Smooth muscle cell (in vitro differentiated cells): ENCODE results near the gene IL20RA. TPM values are rescaled to one million over a fixed set of nuclear protein-coding genes. Genes with fewer than 3 reads are reported as not detected.
A peak's percentile ranks its signal among the peaks of the same experiment; 100 is the strongest.

Experiments
- DNase-seq: peaks from one replicate; lab custom pipeline; 2025; ENCODE audit not compliant: unreplicated experiment; lab: John Stamatoyannopoulos, UW
- H2AFZ ChIP-seq: fragments of 200-600 bp; sonication (generic); 2 replicates; pipeline ENCODE4 v1.6.0; 2016; ENCODE audit warnings: antibody characterized with exemption, low read depth, mild to moderate bottlenecking
- H3F3A ChIP-seq: fragments of 200-600 bp; sonication (generic); 2 replicates; pipeline ENCODE4 v1.6.0; 2017; ENCODE audit warnings: antibody characterized with exemption, low read depth
- H3K27ac ChIP-seq: fragments of 200-600 bp; sonication (generic); 2 replicates; pipeline ENCODE4 v1.5.1; 2016; ENCODE audit warnings: low read depth, mild to moderate bottlenecking
- H3K27me3 ChIP-seq: fragments of 200-600 bp; sonication (generic); 2 replicates; pipeline ENCODE4 v1.6.1; 2016; ENCODE audit warnings: low read depth, mild to moderate bottlenecking
- H3K36me3 ChIP-seq: fragments of 200-600 bp; sonication (generic); 2 replicates; pipeline ENCODE4 v1.5.1; 2016; ENCODE audit warnings: low read depth
- H3K4me1 ChIP-seq: fragments of 200-600 bp; sonication (generic); 2 replicates; pipeline ENCODE4 v1.5.1; 2016; ENCODE audit warnings: low read depth
- H3K4me2 ChIP-seq: fragments of 200-600 bp; sonication (generic); 2 replicates; pipeline ENCODE4 v1.6.0; 2016; ENCODE audit warnings: mild to moderate bottlenecking
- H3K4me3 ChIP-seq: fragments of 200-600 bp; sonication (generic); 2 replicates; pipeline ENCODE4 v1.5.1; 2016; ENCODE audit warnings: mild to moderate bottlenecking
- H3K79me2 ChIP-seq: fragments of 200-600 bp; sonication (generic); 2 replicates; pipeline ENCODE4 v1.6.0; 2016; ENCODE audit warnings: low read depth, mild to moderate bottlenecking
- H3K9ac ChIP-seq: fragments of 200-600 bp; sonication (generic); 2 replicates; pipeline ENCODE4 v1.6.0; 2016; ENCODE audit warnings: low read depth
- H3K9me3 ChIP-seq: fragments of 200-600 bp; sonication (generic); replicated peaks from 2 replicates; pipeline ENCODE4 v1.5.1; 2016; ENCODE audit warnings: low read depth
- H4K20me1 ChIP-seq: fragments of 200-600 bp; sonication (generic); 2 replicates; pipeline ENCODE4 v1.6.0; 2016; ENCODE audit warnings: low read depth
- WGBS: methylation state at CpG from one replicate; pipeline ENCODE4 v1.1.7; 2016; ENCODE audit warnings: low lambda C conversion rate; 5-methylcytosine and 5-hydroxymethylcytosine counted together
- polyA plus RNA-seq: library from polyadenylated mRNA; unstranded; fragments of >200 nt; fragmentation: Nextera tagmentation; extraction: Ambion mirVana; gene quantifications from 2 replicates; pipeline ENCODE4 v1.2.1, GENCODE V29; 2016
- total RNA-seq: library from RNA; depleted of rRNA; stranded (reverse); fragments of >200 nt; gene quantifications from 2 replicates; pipeline ENCODE4 v1.2.3, GENCODE V29; 2014
- TF ChIP-seq, protein P1 (sequence below): fragments of 200-600 bp; sonication (generic); IDR thresholded peaks from 2 replicates; pipeline ENCODE4 v1.5.1; 2017; ENCODE audit warnings: borderline replicate concordance, mild to moderate bottlenecking, antibody characterized with exemption; ENCODE audit not compliant: insufficient read depth, poor library complexity, severe bottlenecking

Gene IL20RA
- total and polyA plus RNA-seq, 2 experiments from 2014 or later, result 0.46 to 2.9 TPM

DNA sequence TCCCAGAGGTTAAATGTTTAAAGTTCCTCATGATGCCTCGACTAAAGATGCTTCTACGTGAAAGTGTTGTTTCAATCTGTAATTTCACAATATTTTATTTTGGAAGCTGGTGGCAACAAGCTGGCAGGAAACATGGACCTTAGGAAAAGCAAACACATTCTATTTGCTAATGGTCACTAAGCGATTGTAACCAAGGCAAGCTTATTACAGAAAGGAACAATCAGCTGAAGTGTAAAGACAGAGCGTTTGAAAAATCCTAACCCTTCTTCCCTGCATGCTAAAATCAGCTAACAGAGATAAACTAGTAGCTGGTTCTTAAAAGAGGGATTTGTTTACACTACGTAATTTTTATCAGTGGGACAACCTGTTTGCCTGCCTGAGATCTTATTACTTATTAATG, 50.0 kb downstream of the IL20RA start:
- no peak overlapping the region for H3K9ac ChIP-seq
- H3K27me3 ChIP-seq, result peaks cover 6% of the 10 kb centered on the region
- no peaks in the 10 kb centered on the region for H3K79me2 ChIP-seq
- 75% methylated on average over 5 of the region's 5 CpGs for WGBS
- peaks cover 11% of the 10 kb centered on the region for H3K4me1 ChIP-seq
- no peak for DNase-seq
- no peak overlapping the region for H2AFZ ChIP-seq
- H3K9me3 ChIP-seq, result no peaks in the 10 kb centered on the region
- H3K4me2 ChIP-seq, result no peak overlapping the region
- H4K20me1 ChIP-seq, result no peaks in the 10 kb centered on the region
- H3F3A ChIP-seq, result no peaks in the 10 kb centered on the region
- TF ChIP-seq, protein P1, sequence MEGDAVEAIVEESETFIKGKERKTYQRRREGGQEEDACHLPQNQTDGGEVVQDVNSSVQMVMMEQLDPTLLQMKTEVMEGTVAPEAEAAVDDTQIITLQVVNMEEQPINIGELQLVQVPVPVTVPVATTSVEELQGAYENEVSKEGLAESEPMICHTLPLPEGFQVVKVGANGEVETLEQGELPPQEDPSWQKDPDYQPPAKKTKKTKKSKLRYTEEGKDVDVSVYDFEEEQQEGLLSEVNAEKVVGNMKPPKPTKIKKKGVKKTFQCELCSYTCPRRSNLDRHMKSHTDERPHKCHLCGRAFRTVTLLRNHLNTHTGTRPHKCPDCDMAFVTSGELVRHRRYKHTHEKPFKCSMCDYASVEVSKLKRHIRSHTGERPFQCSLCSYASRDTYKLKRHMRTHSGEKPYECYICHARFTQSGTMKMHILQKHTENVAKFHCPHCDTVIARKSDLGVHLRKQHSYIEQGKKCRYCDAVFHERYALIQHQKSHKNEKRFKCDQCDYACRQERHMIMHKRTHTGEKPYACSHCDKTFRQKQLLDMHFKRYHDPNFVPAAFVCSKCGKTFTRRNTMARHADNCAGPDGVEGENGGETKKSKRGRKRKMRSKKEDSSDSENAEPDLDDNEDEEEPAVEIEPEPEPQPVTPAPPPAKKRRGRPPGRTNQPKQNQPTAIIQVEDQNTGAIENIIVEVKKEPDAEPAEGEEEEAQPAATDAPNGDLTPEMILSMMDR, result no peak
- H3K4me3 ChIP-seq, result no peak overlapping the region
- no peak overlapping the region for H3K27ac ChIP-seq
- H3K36me3 ChIP-seq, result no peaks in the 10 kb centered on the region

DNA sequence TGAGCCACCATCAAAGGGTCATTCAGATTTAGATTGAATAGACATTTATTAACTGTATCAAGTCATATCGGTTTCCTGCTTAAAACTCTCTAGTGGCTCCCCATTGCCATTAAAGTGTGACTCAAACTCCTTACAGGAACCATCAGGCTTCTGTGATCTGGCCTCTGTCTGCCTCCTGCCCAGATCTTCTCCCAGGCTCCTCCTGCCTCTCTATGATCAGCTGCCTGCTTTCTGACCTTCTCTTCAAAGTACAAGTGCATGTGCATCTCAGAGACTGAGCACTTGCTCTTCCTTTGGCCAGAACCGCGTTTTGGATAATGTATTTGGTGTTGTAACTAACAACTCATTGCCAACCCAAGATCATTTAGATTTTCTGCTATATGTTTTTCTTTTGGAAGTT, 52.7 kb downstream of the IL20RA start:
- 59% methylated on average over 3 of the region's 3 CpGs for WGBS

DNA sequence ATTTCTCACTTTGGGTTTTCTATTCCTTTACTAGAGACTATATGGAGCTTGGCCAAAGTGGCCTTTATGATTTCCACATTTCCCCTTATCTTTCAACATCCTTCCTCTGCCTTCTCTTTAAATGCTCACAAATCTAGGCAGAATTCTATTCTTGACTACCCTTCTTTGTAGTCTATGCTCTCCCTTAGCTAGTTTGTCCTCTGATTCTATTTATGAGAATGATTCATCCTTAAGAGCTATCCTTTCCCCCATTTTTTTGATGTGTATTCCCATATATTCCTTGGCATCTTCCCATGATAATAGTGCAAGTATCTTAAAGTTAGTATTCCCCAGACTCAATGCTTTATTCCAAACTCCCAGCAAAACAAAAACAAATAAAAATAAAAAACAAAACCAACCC, 53.1 kb downstream of the IL20RA start:
- Histone ChIP-seq H3K79me2 (no peaks in the 10 kb centered on the region), H3F3A (no peaks in the 10 kb centered on the region)
- DNase-seq, result no peak

More for the DNA sequence above, 52.7 kb downstream of the IL20RA start:
- no peaks in the 10 kb centered on the region for H3K9me3 ChIP-seq
- no peak overlapping the region for H3K4me3 ChIP-seq
- H2AFZ ChIP-seq, result no peak overlapping the region
- TF ChIP-seq, protein P1, result no peak
- DNase-seq, result no peak
- H4K20me1 ChIP-seq, result no peaks in the 10 kb centered on the region
- no peaks in the 10 kb centered on the region for H3K36me3 ChIP-seq
- H3K27me3 ChIP-seq, result peaks cover 6% of the 10 kb centered on the region
- H3K4me2 ChIP-seq, result no peak overlapping the region
- no peak overlapping the region for H3K27ac ChIP-seq
- H3K4me1 ChIP-seq, result peaks cover 17% of the 10 kb centered on the region
- no peak overlapping the region for H3K9ac ChIP-seq
- H3K79me2 ChIP-seq, result no peaks in the 10 kb centered on the region
- no peaks in the 10 kb centered on the region for H3F3A ChIP-seq

DNA sequence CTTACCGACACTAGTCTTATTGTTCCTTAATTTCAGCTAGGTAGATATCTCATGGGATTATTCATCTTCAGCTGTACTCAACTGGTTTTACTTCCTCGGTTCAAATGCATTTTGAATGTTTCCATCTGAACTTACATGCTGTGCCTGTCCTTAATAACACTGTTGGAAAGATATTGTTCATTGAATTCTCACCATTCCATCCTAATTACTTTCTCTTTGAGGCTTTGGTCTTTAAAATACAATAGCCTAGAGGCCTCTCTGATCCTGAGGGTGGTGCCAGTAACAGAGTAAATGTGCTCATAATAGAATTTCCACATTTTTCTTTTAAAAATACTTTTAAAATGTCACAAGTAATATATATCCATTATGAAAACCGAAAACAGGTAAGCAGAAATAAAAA, 54.0 kb downstream of the IL20RA start:
- Histone ChIP-seq H2AFZ (no peak overlapping the region), H4K20me1 (no peaks in the 10 kb centered on the region), H3K36me3 (no peaks in the 10 kb centered on the region), H3K4me3 (peak overlapping the region; percentile 55), H3K27me3 (no peaks in the 10 kb centered on the region), H3K9me3 (no peaks in the 10 kb centered on the region), H3K4me2 (peak overlapping the region; percentile 95), H3K9ac (no peak overlapping the region), H3K4me1 (peaks cover 17% of the 10 kb centered on the region), H3F3A (no peaks in the 10 kb centered on the region), H3K79me2 (no peaks in the 10 kb centered on the region), H3K27ac (no peak overlapping the region)
- DNase-seq, result no peak
- TF ChIP-seq, protein P1, result no peak
- 30% methylated on average over 3 of the region's 3 CpGs for WGBS

More for the DNA sequence above, 53.1 kb downstream of the IL20RA start:
- Histone ChIP-seq H2AFZ (no peak overlapping the region), H3K4me2 (no peak overlapping the region), H3K4me1 (peaks cover 17% of the 10 kb centered on the region), H3K36me3 (no peaks in the 10 kb centered on the region), H3K27me3 (peaks cover 6% of the 10 kb centered on the region), H3K9ac (no peak overlapping the region), H3K27ac (no peak overlapping the region), H3K4me3 (no peak overlapping the region), H4K20me1 (no peaks in the 10 kb centered on the region), H3K9me3 (no peaks in the 10 kb centered on the region)
- TF ChIP-seq, protein P1, result no peak
